Stimulated activated CD4-positive, alpha-beta T cell treated with anti-CD3 and anti-CD28 coated beads, TNF-alpha, amount 100 ng/mL, for 4 hours (primary cell): ENCODE measurements around the gene WIPI1.
"Not testable (repeated sequence)": the region's sequence is repeated elsewhere in the genome, so short reads cannot be mapped to it uniquely, and the experiment has no call there.

Experiments used
- DNase-seq, 3 experiments: peaks; one replicate each; pipeline ENCODE4 v3.0.0-alpha.2; 2020; ENCODE audit warnings: low read depth in 3 of 3

Gene WIPI1

GRCh38 chr17:68385490-68386215 is 71.6 kb downstream of the WIPI1 start:
- no peak for DNase-seq

GRCh38 chr17:68384941-68385340 is 72.4 kb downstream of the WIPI1 start:
- DNase-seq, result no peak

- DNase-seq, result no peak
Measured at GRCh38 chr17:68384471-68384870, 72.8 kb downstream of the WIPI1 start.

- DNase-seq, result no peak
Measured at GRCh38 chr17:68383443-68384321, 73.6 kb downstream of the WIPI1 start.

- DNase-seq, result no peak
Measured at GRCh38 chr17:68383120-68383442, 74.2 kb downstream of the WIPI1 start.

- DNase-seq, result no peak
Measured at GRCh38 chr17:68382582-68383085, 74.7 kb downstream of the WIPI1 start.

- DNase-seq, result no peak
Measured at GRCh38 chr17:68381076-68381900, 76.0 kb downstream of the WIPI1 start.

GRCh38 chr17:68379692-68380677 is 77.3 kb downstream of the WIPI1 start:
- no peak for DNase-seq

GRCh38 chr17:68379177-68379510 is 78.2 kb downstream of the WIPI1 start:
- DNase-seq, result no peak

- no peak for DNase-seq
Measured at GRCh38 chr17:68378268-68379176, 78.8 kb downstream of the WIPI1 start.

- DNase-seq, result no peak
Measured at GRCh38 chr17:68377771-68378267, 79.5 kb downstream of the WIPI1 start.

- DNase-seq, result not testable (repeated sequence)
Measured at GRCh38 chr17:68376178-68376577, 81.1 kb downstream of the WIPI1 start.

- DNase-seq, result no peak
Measured at GRCh38 chr17:68375566-68375965, 81.7 kb downstream of the WIPI1 start.
